Stimulated activated naive B cell treated with anti-CD40 and anti-IgM and Interleukin-4, amounts not matched to agents 10 μg/mL and 1 μg/mL and 100 μg/mL, for 72 hours (primary cell): ENCODE results near the gene DTX3L.

Experiments
- ATAC-seq, 2 donors: fragments of 150-1000 bp; cut with Tn5 transposase; replicated peaks; 2 replicates each; pipeline ENCODE4 v1.10.0; 2021; ENCODE audit warnings: moderate library complexity in 1 of 2
- DNase-seq: peaks from one replicate; pipeline ENCODE4 v3.0.0; 2021
- H3K27ac Mint-ChIP-seq: one replicate; pipeline ENCODE4 v1.8.0; 2022; ENCODE audit warnings: mild to moderate bottlenecking, mixed read lengths
- H3K27me3 Mint-ChIP-seq, 2 donors: one replicate each; pipeline ENCODE4 v1.8.0; 2022; ENCODE audit warnings: mixed read lengths in 2 of 2
- H3K36me3 Mint-ChIP-seq, 2 donors: one replicate each; pipeline ENCODE4 v1.8.0; 2022; ENCODE audit warnings: mixed read lengths in 2 of 2, mild to moderate bottlenecking in 1 of 2
- H3K4me1 Mint-ChIP-seq, 2 donors: one replicate each; pipeline ENCODE4 v1.8.0; 2022; ENCODE audit warnings: mixed read lengths in 2 of 2, mild to moderate bottlenecking in 1 of 2
- H3K4me3 Mint-ChIP-seq, 2 donors: one replicate each; pipeline ENCODE4 v1.8.0; 2022; ENCODE audit warnings: mild to moderate bottlenecking in 2 of 2, mixed read lengths in 2 of 2, moderate library complexity in 1 of 2
- H3K9me3 Mint-ChIP-seq, 2 donors: one replicate each; pipeline ENCODE4 v1.8.0; 2022; ENCODE audit warnings: mixed read lengths in 2 of 2, mild to moderate bottlenecking in 1 of 2

Gene DTX3L

DNA sequence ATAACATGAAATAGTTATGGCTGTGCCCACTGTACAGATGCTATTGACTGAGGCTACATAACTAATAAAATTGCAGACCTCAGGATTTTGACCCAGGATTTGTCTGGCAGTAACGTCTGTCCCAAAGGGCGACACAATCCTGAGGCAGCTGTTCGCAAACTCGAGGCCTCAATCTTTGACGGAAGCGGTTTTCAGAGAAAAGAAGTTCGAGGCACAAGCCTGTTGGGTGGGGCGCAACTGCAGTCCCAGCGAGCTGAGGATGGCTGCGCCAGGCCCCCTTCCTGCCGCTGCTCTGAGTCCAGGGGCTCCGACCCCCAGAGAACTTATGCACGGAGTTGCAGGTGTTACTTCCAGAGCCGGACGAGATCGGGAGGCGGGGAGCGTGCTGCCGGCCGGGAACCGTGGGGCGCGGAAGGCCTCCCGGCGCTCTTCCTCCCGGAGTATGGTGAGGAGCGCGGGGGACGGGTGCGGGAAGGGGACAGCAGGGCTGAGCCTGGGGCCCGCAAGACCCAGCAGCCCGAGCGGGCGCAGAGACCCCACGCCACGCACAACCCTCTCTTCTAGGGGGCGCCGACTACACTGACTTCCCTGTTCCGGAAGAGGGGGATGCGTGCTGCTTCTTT is 13.4 kb downstream of the DTX3L start, which contains the start of gene PARP15:
Gene PARP15, plus strand, starts transcription at position 242 of the 623 bp plus-strand sequence. Its CDS starts 18 bp downstream, at position 260.
- Mint-ChIP-seq H3K27me3 (no peaks in the 10 kb centered on the region), H3K27ac (peak within 1 kb of the TSS; percentile 99), H3K36me3 (peaks cover 28 to 44% of the 10 kb centered on the region in 2 donors), H3K4me1 (peaks cover 27 to 67% of the 10 kb centered on the region in 2 donors), H3K9me3 (peaks cover 11 to 13% of the 10 kb centered on the region in 2 donors), H3K4me3 (peak within 1 kb of the TSS; percentile 97 to 99)
- no peak for ATAC-seq
- DNase-seq, result peak; percentile 41

DNA sequence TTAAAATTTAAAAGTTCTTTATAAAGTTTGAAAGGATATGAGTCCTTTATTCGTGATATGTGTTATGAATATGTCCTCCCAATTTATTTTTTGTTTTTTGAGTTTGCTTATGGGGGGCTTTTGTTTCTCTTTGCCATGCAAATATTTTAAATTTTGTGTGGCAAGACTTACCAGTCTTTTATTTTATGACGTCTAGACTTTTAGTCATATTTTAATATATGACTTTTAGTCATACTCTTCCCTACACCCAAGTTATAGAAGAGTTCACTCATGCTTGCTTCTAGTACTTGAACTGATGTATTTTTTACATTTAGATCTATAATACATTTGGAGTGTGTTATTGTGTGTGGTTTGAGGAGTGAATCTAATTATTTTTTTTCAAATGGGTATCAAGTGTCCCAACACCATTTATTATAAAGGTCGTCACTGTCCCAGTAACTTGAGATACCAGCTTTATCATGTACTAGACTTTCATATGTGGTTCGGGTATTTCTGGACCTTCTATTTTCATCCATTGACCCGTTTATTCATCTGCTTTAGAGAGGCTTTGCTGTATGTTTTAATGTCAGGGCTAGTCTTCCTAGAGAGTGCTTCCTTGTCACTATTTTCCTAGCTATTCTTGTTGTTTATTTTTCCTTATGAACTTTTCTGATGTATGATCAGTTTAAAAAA is 14.1 kb downstream of the DTX3L start:
- Mint-ChIP-seq H3K9me3 (peaks cover 8 to 13% of the 10 kb centered on the region in 2 donors), H3K36me3 (peaks cover 28 to 43% of the 10 kb centered on the region in 2 donors), H3K4me3 (peak overlapping the region; percentile 97 to 99), H3K27me3 (no peaks in the 10 kb centered on the region), H3K4me1 (peaks cover 22 to 60% of the 10 kb centered on the region in 2 donors), H3K27ac (peak overlapping the region; percentile 99)
- ATAC-seq (no peak), DNase-seq (no peak)

GRCh38 chr3:122580470-122580869 is 16.3 kb downstream of the DTX3L start:
- Mint-ChIP-seq H3K27ac (no peak overlapping the region), H3K27me3 (no peaks in the 10 kb centered on the region), H3K36me3 (peaks cover 37 to 49% of the 10 kb centered on the region in 2 donors), H3K4me1 (peaks cover 18 to 60% of the 10 kb centered on the region in 2 donors), H3K9me3 (peaks cover 13 to 19% of the 10 kb centered on the region in 2 donors), H3K4me3 (no peak overlapping the region)
- ATAC-seq (no peak), DNase-seq (no peak)

GRCh38 chr3:122581622-122582021 is 17.5 kb downstream of the DTX3L start:
- Mint-ChIP-seq H3K27me3 (no peaks in the 10 kb centered on the region), H3K27ac (peak overlapping the region; percentile 72), H3K36me3 (peaks cover 39 to 55% of the 10 kb centered on the region in 2 donors), H3K4me3 (peak overlapping the region in 1 of 2 donors; percentile 25), H3K9me3 (peaks cover 13 to 19% of the 10 kb centered on the region in 2 donors), H3K4me1 (peaks cover 22 to 56% of the 10 kb centered on the region in 2 donors)
- ATAC-seq (no peak), DNase-seq (no peak)

- peaks cover 13 to 19% of the 10 kb centered on the region in 2 donors for H3K9me3 Mint-ChIP-seq
- no peak for DNase-seq
- H3K27me3 Mint-ChIP-seq, result no peaks in the 10 kb centered on the region
- no peak for ATAC-seq
- H3K36me3 Mint-ChIP-seq, result peaks cover 39 to 59% of the 10 kb centered on the region in 2 donors
- no peak overlapping the region for H3K4me3 Mint-ChIP-seq
- no peak overlapping the region for H3K27ac Mint-ChIP-seq
- H3K4me1 Mint-ChIP-seq, result peaks cover 25 to 55% of the 10 kb centered on the region in 2 donors
These were observed 18.3 kb downstream of the DTX3L start for GRCh38 chr3:122582390-122582789.

DNA sequence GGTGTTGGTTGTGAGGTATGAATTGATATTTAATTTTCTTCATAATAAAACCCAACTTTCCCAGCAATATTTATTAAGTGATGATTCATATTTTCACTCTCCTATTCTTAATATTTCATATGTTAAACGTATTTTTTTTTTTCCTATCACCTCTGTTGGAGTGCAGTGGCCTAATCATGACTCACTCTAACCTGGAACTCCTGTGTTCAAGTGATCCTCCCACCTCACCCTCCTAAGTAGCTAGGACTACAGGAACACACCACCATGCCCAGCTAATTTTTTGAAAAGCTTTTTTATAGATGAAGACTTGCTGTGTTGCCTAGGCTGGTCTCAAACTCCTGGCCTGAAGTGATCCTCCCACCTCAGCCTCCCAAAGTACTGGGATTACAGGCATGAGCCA is 22.0 kb downstream of the DTX3L start:
- Mint-ChIP-seq H3K36me3 (peaks cover 37 to 52% of the 10 kb centered on the region in 2 donors), H3K4me1 (peaks cover 36 to 70% of the 10 kb centered on the region in 2 donors), H3K27me3 (no peaks in the 10 kb centered on the region), H3K4me3 (no peak overlapping the region), H3K27ac (peak overlapping the region; percentile 33), H3K9me3 (peaks cover 13 to 19% of the 10 kb centered on the region in 2 donors)
- DNase-seq, result no peak
- ATAC-seq, result no peak

DNA sequence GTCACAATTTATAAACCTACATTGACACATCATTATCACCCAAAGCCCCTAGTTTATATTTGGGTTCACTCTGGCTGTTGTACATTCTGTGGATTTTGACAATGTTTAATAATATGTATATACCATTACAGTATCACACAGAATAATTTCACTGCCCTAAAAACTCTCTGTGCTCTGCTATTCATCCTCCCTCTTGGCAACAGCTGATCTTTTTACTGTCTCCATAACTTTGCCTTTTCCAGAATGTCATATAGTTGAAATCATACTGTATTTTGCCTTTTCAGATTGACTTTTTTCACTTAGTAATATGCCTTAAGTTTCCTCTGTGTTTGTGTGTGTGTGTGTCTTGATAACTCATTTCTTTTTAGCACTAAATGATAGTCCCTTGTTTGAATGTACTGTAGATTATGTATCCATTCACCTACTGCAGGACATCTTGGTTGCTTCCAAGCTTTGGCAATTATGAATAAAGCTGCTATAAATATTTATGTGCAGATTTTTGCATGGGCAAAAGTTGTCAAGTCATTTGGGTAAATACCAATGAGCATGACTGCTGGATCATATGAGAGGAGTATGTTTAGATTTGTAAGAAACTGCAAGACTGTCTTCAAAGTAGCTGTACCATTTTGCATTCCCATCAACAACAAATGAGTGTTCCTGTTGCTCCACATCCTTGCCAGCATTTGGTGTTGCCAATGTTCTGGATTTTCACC is 22.8 kb downstream of the DTX3L start:
- peaks cover 31 to 63% of the 10 kb centered on the region in 2 donors for H3K4me1 Mint-ChIP-seq

DNA sequence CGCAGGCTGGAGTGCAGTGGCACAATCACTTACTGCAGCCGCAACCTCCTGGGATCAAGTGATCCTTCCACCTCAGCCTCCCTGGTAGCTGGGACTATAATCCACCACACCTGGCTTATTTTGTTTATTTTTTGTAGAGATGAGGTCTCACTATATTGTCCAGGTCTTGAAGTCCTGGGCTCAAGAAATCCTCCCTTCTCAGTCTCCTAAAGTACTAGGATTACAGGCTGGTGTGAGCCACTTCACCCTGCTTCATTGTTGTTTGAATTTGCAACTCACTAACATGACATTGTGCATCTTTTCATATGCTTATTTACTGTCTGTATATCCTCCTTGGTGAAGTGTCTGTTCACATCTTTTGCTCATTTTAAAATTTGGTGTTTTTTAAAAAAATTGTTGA is 23.4 kb downstream of the DTX3L start:
- Mint-ChIP-seq H3K4me3 (no peak overlapping the region), H3K27me3 (no peaks in the 10 kb centered on the region), H3K9me3 (peaks cover 6 to 10% of the 10 kb centered on the region in 2 donors), H3K27ac (no peak overlapping the region), H3K36me3 (peaks cover 26 to 45% of the 10 kb centered on the region in 2 donors), H3K4me1 (peaks cover 31 to 63% of the 10 kb centered on the region in 2 donors)
- ATAC-seq, result no peak
- DNase-seq, result no peak

More for the DNA sequence above, 22.8 kb downstream of the DTX3L start:
- Mint-ChIP-seq H3K27me3 (no peaks in the 10 kb centered on the region), H3K36me3 (peaks cover 30 to 47% of the 10 kb centered on the region in 2 donors), H3K4me3 (no peak overlapping the region), H3K9me3 (peaks cover 8 to 13% of the 10 kb centered on the region in 2 donors), H3K27ac (no peak overlapping the region)
- DNase-seq, result no peak
- ATAC-seq, result no peak

GRCh38 chr3:122589297-122589696 is 25.2 kb downstream of the DTX3L start:
- Mint-ChIP-seq H3K4me1 (peaks cover 33 to 58% of the 10 kb centered on the region in 2 donors), H3K9me3 (peaks cover 0 to 1% of the 10 kb centered on the region in 2 donors), H3K27ac (peak overlapping the region; percentile 21), H3K4me3 (peak overlapping the region in 1 of 2 donors; percentile 14), H3K36me3 (peaks cover 14 to 32% of the 10 kb centered on the region in 2 donors), H3K27me3 (no peaks in the 10 kb centered on the region)
- DNase-seq (no peak), ATAC-seq (peak; percentile 83 to 91)

DNA sequence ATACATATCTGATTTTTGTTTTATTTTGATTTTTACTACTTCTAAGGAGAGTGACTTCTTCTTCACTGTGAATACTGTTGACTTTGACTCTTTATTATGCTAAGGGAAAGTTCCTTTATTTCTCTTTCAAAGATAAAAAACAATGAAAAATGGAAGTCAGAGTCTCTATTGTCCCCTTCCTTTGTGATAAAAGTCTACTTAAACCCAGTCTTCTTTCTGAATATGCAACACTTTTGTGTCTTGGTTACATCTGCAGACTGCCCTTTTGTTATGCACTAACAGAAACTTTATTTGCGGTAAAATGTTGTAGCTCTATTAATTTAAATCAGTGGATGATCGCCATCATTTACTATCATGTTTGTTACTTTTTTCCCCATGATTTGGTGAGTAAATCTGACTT is 26.5 kb downstream of the DTX3L start:
- no peaks in the 10 kb centered on the region for H3K27me3 Mint-ChIP-seq
- H3K4me3 Mint-ChIP-seq, result no peak overlapping the region
- H3K4me1 Mint-ChIP-seq, result peaks cover 35 to 56% of the 10 kb centered on the region in 2 donors
- peaks cover 0 to under 1% of the 10 kb centered on the region in 2 donors for H3K9me3 Mint-ChIP-seq
- peaks cover 12 to 29% of the 10 kb centered on the region in 2 donors for H3K36me3 Mint-ChIP-seq
- no peak overlapping the region for H3K27ac Mint-ChIP-seq
- DNase-seq, result no peak
- no peak for ATAC-seq

DNA sequence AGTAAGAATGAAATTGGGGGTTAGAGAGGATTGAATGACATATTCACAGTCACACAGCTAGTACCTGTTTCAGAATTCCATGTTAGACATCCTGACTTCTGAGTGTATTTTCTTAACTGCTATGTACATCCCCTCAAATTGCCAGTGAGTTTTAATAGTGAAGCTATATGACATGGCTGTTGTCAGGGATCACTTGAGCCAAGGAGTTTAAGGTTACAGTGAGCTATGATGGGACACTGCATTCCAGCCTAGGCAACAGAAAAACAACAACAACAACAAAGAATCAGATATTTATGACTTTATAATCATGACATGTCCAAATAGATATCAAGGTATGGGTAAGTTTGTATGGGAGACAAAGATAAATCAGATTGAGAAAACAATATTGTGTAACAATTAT is 29.9 kb downstream of the DTX3L start:
- Mint-ChIP-seq H3K36me3 (peaks cover 15 to 32% of the 10 kb centered on the region in 2 donors), H3K27ac (no peak overlapping the region), H3K27me3 (no peaks in the 10 kb centered on the region), H3K4me1 (peaks cover 26 to 48% of the 10 kb centered on the region in 2 donors), H3K9me3 (peaks cover 0 to 4% of the 10 kb centered on the region in 2 donors), H3K4me3 (no peak overlapping the region)
- DNase-seq (no peak), ATAC-seq (no peak)

DNA sequence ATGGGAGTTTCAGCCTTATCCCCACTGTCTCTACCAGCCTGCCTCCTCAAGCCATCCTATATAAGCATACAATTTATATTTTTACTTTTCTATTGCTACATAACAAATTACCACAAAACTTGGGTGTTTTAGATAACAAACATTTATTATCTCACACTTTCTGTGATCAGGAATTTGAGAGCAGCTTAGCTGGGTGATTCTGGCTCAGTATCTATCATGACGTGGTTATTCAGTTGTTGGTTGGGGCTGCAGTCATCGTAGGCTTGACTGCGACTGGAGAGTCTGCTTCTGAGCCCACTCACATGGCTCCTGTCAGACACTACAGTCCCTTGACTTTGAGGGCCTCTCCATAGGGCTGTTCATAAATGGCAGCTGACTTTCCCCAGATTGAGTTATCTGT is 34.0 kb downstream of the DTX3L start:
- ATAC-seq, result peak in 1 of 2 donors; percentile 21
- Mint-ChIP-seq H3K27ac (peak overlapping the region; percentile 93), H3K4me1 (peaks cover 35 to 52% of the 10 kb centered on the region in 2 donors), H3K36me3 (peaks cover 16 to 47% of the 10 kb centered on the region in 2 donors), H3K4me3 (peak overlapping the region; percentile 19 to 73), H3K9me3 (peaks cover 0 to 4% of the 10 kb centered on the region in 2 donors), H3K27me3 (no peaks in the 10 kb centered on the region)
- no peak for DNase-seq

GRCh38 chr3:122598556-122598955 is 34.4 kb downstream of the DTX3L start:
- peaks cover 18 to 51% of the 10 kb centered on the region in 2 donors for H3K36me3 Mint-ChIP-seq
- peak overlapping the region; percentile 93 for H3K27ac Mint-ChIP-seq
- H3K4me3 Mint-ChIP-seq, result peak overlapping the region; percentile 19 to 73
- ATAC-seq (peak; percentile 69 to 77), DNase-seq (no peak)
- H3K27me3 Mint-ChIP-seq, result no peaks in the 10 kb centered on the region
- peaks cover 37 to 56% of the 10 kb centered on the region in 2 donors for H3K4me1 Mint-ChIP-seq
- H3K9me3 Mint-ChIP-seq, result peaks cover 0 to 4% of the 10 kb centered on the region in 2 donors
